SU-DHL-6 (cell line): ENCODE measurements around the gene GLYATL3.
"Not testable (repeated sequence)": the region's sequence is repeated elsewhere in the genome, so short reads cannot be mapped to it uniquely, and the experiment has no call there.

Source experiments
- CTCF ChIP-seq: fragments of 200-600 bp; sonication (generic); IDR thresholded peaks from one replicate; pipeline ENCODE4 v1.5.1; 2017; ENCODE audit warnings: antibody characterized with exemption, mild to moderate bottlenecking, low read length, moderate library complexity; ENCODE audit not compliant: insufficient read depth, poor library complexity, severe bottlenecking
- EZH2phosphoT487 ChIP-seq: fragments of 200-600 bp; sonication (generic), shearing (Covaris generic); conservative IDR thresholded peaks from 2 replicates; pipeline ENCODE4 v1.6.1; 2018; ENCODE audit warnings: mild to moderate bottlenecking, antibody characterized with exemption, low read length, moderate library complexity, mixed read lengths

- TF ChIP-seq CTCF, EZH2phosphoT487: not testable (repeated sequence)
These were observed 17.9 kb upstream of the GLYATL3 start for GRCh38 chr6:49481846-49482245.
